ENCODE measurements around the gene NSD1. TPM values are rescaled to one million over a fixed set of nuclear protein-coding genes. Genes with fewer than 3 reads are reported as not detected.

NSD1 gene
- total RNA-seq, 2 experiments from 2014 or later = 87.6 to 93.3 TPM

DNA sequence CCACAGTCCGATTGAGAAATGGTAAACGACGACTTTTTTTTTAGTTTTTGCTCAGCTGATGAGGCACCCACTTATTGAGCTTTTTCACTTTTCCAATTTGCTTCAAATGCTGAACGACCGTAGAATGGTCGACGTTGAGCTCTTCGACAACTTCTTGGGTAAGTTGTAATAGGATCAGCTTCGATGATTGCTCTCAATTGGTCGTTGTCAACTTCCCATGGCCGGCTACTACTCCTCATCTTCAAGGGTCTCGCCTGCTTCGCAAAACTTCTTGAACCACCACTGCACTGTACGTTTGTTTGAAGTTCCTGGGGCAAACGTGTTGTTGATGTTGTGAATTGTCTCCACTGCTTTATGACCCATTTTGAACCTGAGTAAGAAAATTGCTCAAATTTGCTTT, 35.7 kb downstream of the NSD1 start:
- DNase-seq (no peak), ATAC-seq (ENCODE audit: poor library complexity) (no peak)
- H3K9me3 ChIP-seq (ENCODE audit: control insufficient read depth in 1 of 2, insufficient read depth in 1 of 2, low read length in 2 of 2) = no peaks in the 10 kb centered on the region
- no peak overlapping the region for H3K4me3 ChIP-seq (ENCODE audit: low read length)
- intact Hi-C loops (cut with DNase I, micrococcal nuclease) = no loop called here
- H3K27ac Mint-ChIP-seq = no peak overlapping the region
- ChIA-PET POLR2A (no interaction called here), CTCF (no interaction called here)
- no peak overlapping the region for H3K4me3 Mint-ChIP-seq
- no peak overlapping the region for H3K27ac ChIP-seq (ENCODE audit: low read depth in 1 of 2, low read length in 2 of 2)
- peaks cover 33% of the 10 kb centered on the region for H3K36me3 ChIP-seq (ENCODE audit: insufficient read depth, low read length)
- H3K27me3 ChIP-seq (ENCODE audit: control insufficient read depth in 1 of 2, insufficient read depth in 2 of 2, low read length in 2 of 2) = no peaks in the 10 kb centered on the region
- no peaks in the 10 kb centered on the region for H3K9me3 Mint-ChIP-seq
- H3K4me1 Mint-ChIP-seq (ENCODE audit: low read depth) = peaks cover 26% of the 10 kb centered on the region
- H3K36me3 Mint-ChIP-seq (ENCODE audit: low read depth) = peaks cover 52% of the 10 kb centered on the region
- no peaks in the 10 kb centered on the region for H3K27me3 Mint-ChIP-seq
- no peaks in the 10 kb centered on the region for H3K4me1 ChIP-seq (ENCODE audit: insufficient read depth, low read length)
- TF ChIP-seq, protein P1, sequence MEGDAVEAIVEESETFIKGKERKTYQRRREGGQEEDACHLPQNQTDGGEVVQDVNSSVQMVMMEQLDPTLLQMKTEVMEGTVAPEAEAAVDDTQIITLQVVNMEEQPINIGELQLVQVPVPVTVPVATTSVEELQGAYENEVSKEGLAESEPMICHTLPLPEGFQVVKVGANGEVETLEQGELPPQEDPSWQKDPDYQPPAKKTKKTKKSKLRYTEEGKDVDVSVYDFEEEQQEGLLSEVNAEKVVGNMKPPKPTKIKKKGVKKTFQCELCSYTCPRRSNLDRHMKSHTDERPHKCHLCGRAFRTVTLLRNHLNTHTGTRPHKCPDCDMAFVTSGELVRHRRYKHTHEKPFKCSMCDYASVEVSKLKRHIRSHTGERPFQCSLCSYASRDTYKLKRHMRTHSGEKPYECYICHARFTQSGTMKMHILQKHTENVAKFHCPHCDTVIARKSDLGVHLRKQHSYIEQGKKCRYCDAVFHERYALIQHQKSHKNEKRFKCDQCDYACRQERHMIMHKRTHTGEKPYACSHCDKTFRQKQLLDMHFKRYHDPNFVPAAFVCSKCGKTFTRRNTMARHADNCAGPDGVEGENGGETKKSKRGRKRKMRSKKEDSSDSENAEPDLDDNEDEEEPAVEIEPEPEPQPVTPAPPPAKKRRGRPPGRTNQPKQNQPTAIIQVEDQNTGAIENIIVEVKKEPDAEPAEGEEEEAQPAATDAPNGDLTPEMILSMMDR (IDR thresholded peaks at IDR 0.05) = no peak

DNA sequence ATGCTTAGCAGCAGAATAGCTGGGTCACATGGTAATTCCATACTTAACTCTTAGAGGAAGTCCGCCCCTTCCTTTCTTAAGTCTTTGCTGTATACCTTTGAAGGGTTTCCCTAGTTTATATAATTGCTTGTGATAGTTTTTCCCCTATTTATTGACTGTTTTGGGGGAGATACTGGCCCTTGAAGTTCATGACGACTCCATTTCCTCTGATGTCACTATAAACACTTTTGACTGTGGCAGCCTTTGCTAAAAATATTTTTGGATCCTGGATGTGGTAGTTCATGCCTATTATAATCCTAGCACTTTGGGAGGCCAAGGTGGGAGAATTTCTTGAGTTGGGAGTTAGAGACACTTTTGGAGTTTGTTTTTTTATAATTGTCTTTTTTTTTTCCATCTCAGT, 38.4 kb downstream of the NSD1 start:
- H3K4me1 Mint-ChIP-seq (ENCODE audit: low read depth) = peaks cover 38% of the 10 kb centered on the region
- peaks cover 20% of the 10 kb centered on the region for H3K36me3 ChIP-seq (ENCODE audit: insufficient read depth, low read length)
- ChIA-PET CTCF (no interaction called here), POLR2A (no interaction called here)
- no peak for DNase-seq
- H3K4me3 Mint-ChIP-seq = no peak overlapping the region
- no peaks in the 10 kb centered on the region for H3K27me3 ChIP-seq (ENCODE audit: control insufficient read depth in 1 of 2, insufficient read depth in 2 of 2, low read length in 2 of 2)
- no peak overlapping the region for H3K27ac ChIP-seq (ENCODE audit: low read depth in 1 of 2, low read length in 2 of 2)
- H3K9me3 ChIP-seq (ENCODE audit: control insufficient read depth in 1 of 2, insufficient read depth in 1 of 2, low read length in 2 of 2) = no peaks in the 10 kb centered on the region
- H3K4me3 ChIP-seq (ENCODE audit: low read length) = no peak overlapping the region
- intact Hi-C loops (cut with DNase I, micrococcal nuclease) = no loop called here
- H3K27me3 Mint-ChIP-seq = no peaks in the 10 kb centered on the region
- H3K36me3 Mint-ChIP-seq (ENCODE audit: low read depth) = peaks cover 39% of the 10 kb centered on the region
- H3K4me1 ChIP-seq (ENCODE audit: insufficient read depth, low read length) = peaks cover 8% of the 10 kb centered on the region
- H3K27ac Mint-ChIP-seq = peak overlapping the region; percentile 65
- TF ChIP-seq, protein P1 (IDR thresholded peaks at IDR 0.05) = no peak
- ATAC-seq (ENCODE audit: poor library complexity) = peak; percentile 26
- H3K9me3 Mint-ChIP-seq = no peaks in the 10 kb centered on the region

DNA sequence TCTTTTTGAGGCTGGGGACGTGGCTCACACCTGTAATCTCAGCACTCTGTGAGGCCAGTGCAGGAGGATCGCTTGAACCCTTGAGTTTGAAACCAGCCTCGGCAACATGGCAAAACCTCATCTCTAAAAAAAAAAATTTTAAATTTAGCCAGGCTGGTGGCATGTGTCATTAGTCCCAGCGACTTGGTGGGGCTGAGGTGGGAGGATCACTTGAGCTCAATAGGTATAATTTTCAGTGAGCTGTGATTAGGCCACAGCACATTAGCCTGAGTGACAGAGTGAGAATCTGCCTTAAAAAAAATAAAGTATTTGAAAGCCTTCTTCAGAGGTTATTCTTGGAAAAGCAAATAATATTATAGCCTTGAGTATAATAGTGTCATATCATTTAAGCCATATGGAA, 41.8 kb downstream of the NSD1 start:
- Histone ChIP-seq H3K27me3 (ENCODE audit: control insufficient read depth in 1 of 2, insufficient read depth in 2 of 2, low read length in 2 of 2) (no peaks in the 10 kb centered on the region), H3K4me1 (ENCODE audit: insufficient read depth, low read length) (peaks cover 10% of the 10 kb centered on the region), H3K36me3 (ENCODE audit: insufficient read depth, low read length) (peaks cover 15% of the 10 kb centered on the region), H3K4me3 (ENCODE audit: low read length) (no peak overlapping the region), H3K27ac (ENCODE audit: low read depth in 1 of 2, low read length in 2 of 2) (no peak overlapping the region), H3K9me3 (ENCODE audit: control insufficient read depth in 1 of 2, insufficient read depth in 1 of 2, low read length in 2 of 2) (no peaks in the 10 kb centered on the region)
- peaks cover 40% of the 10 kb centered on the region for H3K4me1 Mint-ChIP-seq (ENCODE audit: low read depth)
- ATAC-seq (ENCODE audit: poor library complexity) (no peak), DNase-seq (no peak)
- no peaks in the 10 kb centered on the region for H3K9me3 Mint-ChIP-seq
- ChIA-PET CTCF (no interaction called here), POLR2A (no interaction called here)
- no peak overlapping the region for H3K4me3 Mint-ChIP-seq
- H3K36me3 Mint-ChIP-seq (ENCODE audit: low read depth) = peaks cover 19% of the 10 kb centered on the region
- H3K27me3 Mint-ChIP-seq = no peaks in the 10 kb centered on the region
- H3K27ac Mint-ChIP-seq = no peak overlapping the region
- intact Hi-C loops (cut with DNase I, micrococcal nuclease) = no loop called here
- TF ChIP-seq, protein P1 (IDR thresholded peaks at IDR 0.05) = no peak

Measured in CD4-positive, alpha-beta T cell (primary cell).